Duodenal mucosa (tissue), 2 donors: Measurements from ENCODE around the gene OR2Y1.
"Not testable (repeated sequence)": the region's sequence is repeated elsewhere in the genome, so short reads cannot be mapped to it uniquely, and the experiment has no call there.

ENCODE experiments used
- H3K27ac ChIP-seq: one replicate; pipeline ENCODE4 v1.7.0; 2013; ENCODE audit warnings: low read depth, low read length
- H3K27me3 ChIP-seq, 2 donors: one replicate each; pipeline ENCODE4 v1.7.0; 2013; ENCODE audit warnings: low read length in 2 of 2, control low read depth in 1 of 2; ENCODE audit not compliant: insufficient read depth in 2 of 2, control insufficient read depth in 1 of 2
- H3K36me3 ChIP-seq, 2 donors: one replicate each; pipeline ENCODE4 v1.7.0; 2013; ENCODE audit warnings: low read length in 2 of 2, control low read depth in 1 of 2; ENCODE audit not compliant: insufficient read depth in 2 of 2, control insufficient read depth in 1 of 2
- H3K4me1 ChIP-seq, 2 donors: one replicate each; pipeline ENCODE4 v1.7.0; 2013; ENCODE audit warnings: low read length in 2 of 2, control low read depth in 1 of 2; ENCODE audit not compliant: insufficient read depth in 2 of 2, control insufficient read depth in 1 of 2
- H3K4me3 ChIP-seq, 2 donors: one replicate each; pipeline ENCODE4 v1.7.0; 2013; ENCODE audit warnings: low read length in 2 of 2, low read depth in 1 of 2
- H3K9ac ChIP-seq, 2 donors: one replicate each; pipeline ENCODE4 v1.7.0; 2013; ENCODE audit warnings: low read length in 2 of 2, low read depth in 1 of 2
- H3K9me3 ChIP-seq, 2 donors: one replicate each; pipeline ENCODE4 v1.7.0; 2013; ENCODE audit warnings: low read length in 2 of 2, control low read depth in 1 of 2; ENCODE audit not compliant: control insufficient read depth in 1 of 2

The OR2Y1 gene

GRCh38 chr5:180781900-180782326, 42.1 kb upstream of the OR2Y1 start:
- not testable (repeated sequence) for H3K36me3 ChIP-seq, H3K4me3 ChIP-seq, H3K9ac ChIP-seq, H3K27ac ChIP-seq, H3K9me3 ChIP-seq, H3K27me3 ChIP-seq
- peaks cover 10 to 15% of the 10 kb centered on the region in 2 donors for H3K4me1 ChIP-seq

DNA sequence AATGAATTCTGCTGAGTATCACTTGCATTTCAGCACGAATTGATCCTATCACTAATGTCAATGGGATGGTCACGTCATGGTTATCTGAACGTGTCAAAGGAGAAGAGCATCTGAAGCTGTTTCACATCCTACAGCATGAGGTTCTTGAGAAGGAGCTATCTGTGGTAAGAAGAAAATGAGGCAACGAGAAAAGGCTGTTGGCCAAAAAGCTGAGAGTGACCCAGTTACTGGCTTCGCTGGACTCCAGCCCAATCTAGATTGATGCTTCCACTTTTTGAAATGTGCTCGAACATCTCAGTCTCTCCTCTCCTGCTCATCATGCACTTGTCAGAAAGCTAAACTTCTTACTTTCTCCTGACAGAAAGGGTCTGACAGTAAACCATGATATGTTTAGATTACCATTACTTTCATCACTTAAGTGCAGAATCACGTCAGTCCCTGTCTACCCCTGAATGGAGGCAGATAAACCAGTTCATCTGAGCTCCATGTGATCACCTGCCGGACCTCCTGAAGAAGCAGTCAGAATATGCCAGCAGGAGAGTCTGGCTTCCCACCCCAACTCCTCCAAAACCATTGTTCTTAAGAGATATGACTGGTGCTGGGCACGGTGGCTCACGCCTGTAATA, 40.2 kb upstream of the OR2Y1 start:
- H3K9ac ChIP-seq, result no peak overlapping the region
- no peaks in the 10 kb centered on the region for H3K36me3 ChIP-seq
- no peak overlapping the region for H3K27ac ChIP-seq
- H3K27me3 ChIP-seq, result peaks cover 0 to 3% of the 10 kb centered on the region in 2 donors
- no peak overlapping the region for H3K4me3 ChIP-seq
- H3K9me3 ChIP-seq, result no peaks in the 10 kb centered on the region
- peaks cover 0 to under 1% of the 10 kb centered on the region in 2 donors for H3K4me1 ChIP-seq

DNA sequence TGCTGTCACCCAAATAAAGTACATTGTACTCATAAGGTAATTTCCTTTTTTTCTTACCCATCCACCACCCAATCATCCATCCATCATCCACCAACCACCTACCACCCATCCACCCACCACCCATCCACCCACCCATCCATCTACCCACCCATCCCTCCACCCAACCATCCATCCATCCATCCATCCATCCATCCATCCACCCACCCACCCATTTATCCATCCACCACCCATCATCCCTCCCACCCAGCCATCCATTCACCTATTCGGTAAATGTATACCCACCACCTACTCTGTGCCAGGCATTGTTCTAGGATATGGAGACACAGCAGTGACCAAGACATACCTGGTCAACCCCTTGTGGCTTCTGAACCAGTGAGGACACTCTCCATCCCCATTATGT, 37.6 kb upstream of the OR2Y1 start:
- no peak overlapping the region for H3K4me3 ChIP-seq
- H3K36me3 ChIP-seq, result no peaks in the 10 kb centered on the region
- no peak overlapping the region for H3K9ac ChIP-seq
- H3K27me3 ChIP-seq, result peaks cover 0 to 3% of the 10 kb centered on the region in 2 donors
- no peaks in the 10 kb centered on the region for H3K4me1 ChIP-seq
- no peak overlapping the region for H3K27ac ChIP-seq
- H3K9me3 ChIP-seq, result no peaks in the 10 kb centered on the region

- Histone ChIP-seq H3K9ac (no peak overlapping the region), H3K27ac (no peak overlapping the region), H3K36me3 (no peaks in the 10 kb centered on the region), H3K4me1 (no peaks in the 10 kb centered on the region), H3K27me3 (peaks cover 0 to 3% of the 10 kb centered on the region in 2 donors), H3K4me3 (no peak overlapping the region), H3K9me3 (peaks cover 0 to 2% of the 10 kb centered on the region in 2 donors)
Observed at GRCh38 chr5:180776376-180776775, 36.5 kb upstream of the OR2Y1 start.

DNA sequence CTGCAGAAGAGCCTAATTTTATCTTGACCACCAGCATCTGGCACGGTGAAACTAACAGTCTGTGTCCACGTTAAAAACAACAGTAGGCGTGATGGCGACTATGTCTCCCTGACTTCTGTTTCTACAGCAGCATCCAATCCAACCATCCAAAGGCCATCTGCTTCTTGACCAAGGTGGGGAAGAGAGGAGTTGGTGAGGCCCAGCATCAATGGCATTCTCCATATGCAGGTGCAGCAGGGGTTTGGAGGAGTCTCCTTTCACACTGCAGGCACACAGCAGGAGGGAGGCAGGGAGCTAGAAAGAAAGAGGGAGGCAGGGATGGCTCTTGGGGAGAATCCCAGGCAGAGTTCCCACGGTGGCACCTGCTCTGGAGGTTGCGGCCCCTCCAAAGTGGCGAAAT, 35.8 kb upstream of the OR2Y1 start:
- no peaks in the 10 kb centered on the region for H3K4me1 ChIP-seq
- no peak overlapping the region for H3K9ac ChIP-seq
- H3K9me3 ChIP-seq, result peaks cover 0 to 2% of the 10 kb centered on the region in 2 donors
- no peaks in the 10 kb centered on the region for H3K36me3 ChIP-seq
- H3K27me3 ChIP-seq, result peaks cover 0 to 3% of the 10 kb centered on the region in 2 donors
- H3K27ac ChIP-seq, result no peak overlapping the region
- no peak overlapping the region for H3K4me3 ChIP-seq

DNA sequence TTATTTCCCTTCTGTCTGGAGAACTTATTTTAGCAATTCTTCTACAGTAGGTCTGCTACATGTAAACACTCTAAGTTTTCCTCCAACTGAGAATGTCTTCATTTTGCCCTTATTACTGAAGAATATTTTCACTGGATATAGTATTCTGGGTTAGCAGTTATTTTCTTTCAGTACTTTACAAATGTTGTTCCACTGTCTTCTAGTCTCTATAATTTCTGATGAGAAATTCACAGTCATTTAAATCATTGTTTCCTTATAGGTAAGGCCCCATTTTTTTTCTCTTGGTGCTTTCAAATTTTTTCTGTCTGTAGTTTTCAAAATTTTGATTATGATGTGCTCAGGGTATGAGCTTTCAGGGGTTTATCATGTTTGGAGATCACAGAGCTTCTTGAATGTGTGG, 32.0 kb upstream of the OR2Y1 start:
- H3K9me3 ChIP-seq, result peaks cover 0 to 2% of the 10 kb centered on the region in 2 donors
- H3K27ac ChIP-seq, result no peak overlapping the region
- no peak overlapping the region for H3K9ac ChIP-seq

DNA sequence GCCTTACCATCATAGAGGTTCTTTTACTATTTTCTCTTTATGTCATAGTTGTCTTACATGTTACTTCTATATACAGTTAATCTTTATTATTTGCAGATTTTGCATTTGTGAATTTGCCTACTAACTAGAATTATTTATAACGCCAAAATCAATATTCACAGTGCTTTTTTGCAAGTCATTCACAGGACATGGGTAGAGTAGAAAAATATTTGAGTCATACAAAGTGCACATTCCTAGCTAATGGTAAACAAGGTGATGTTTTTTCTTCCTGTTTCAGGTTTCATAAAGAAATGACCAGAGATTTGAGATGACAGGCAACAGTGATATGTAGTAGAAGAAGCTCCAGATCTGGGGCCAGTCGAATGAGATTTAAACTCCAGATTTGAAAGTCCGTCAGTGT, 30.0 kb upstream of the OR2Y1 start:
- H3K4me3 ChIP-seq, result no peak overlapping the region
- no peaks in the 10 kb centered on the region for H3K27me3 ChIP-seq
- no peaks in the 10 kb centered on the region for H3K36me3 ChIP-seq
- no peaks in the 10 kb centered on the region for H3K4me1 ChIP-seq
- peaks cover 0 to 2% of the 10 kb centered on the region in 2 donors for H3K9me3 ChIP-seq
- H3K27ac ChIP-seq, result no peak overlapping the region
- H3K9ac ChIP-seq, result no peak overlapping the region

More for the DNA sequence above, 32.0 kb upstream of the OR2Y1 start:
- Histone ChIP-seq H3K4me3 (no peak overlapping the region), H3K27me3 (peaks cover 0 to 3% of the 10 kb centered on the region in 2 donors), H3K36me3 (no peaks in the 10 kb centered on the region), H3K4me1 (no peaks in the 10 kb centered on the region)

- H3K27me3 ChIP-seq, result no peaks in the 10 kb centered on the region
- no peak overlapping the region for H3K9ac ChIP-seq
- no peaks in the 10 kb centered on the region for H3K4me1 ChIP-seq
- no peaks in the 10 kb centered on the region for H3K36me3 ChIP-seq
- H3K9me3 ChIP-seq, result peaks cover 5 to 8% of the 10 kb centered on the region in 2 donors
- no peak overlapping the region for H3K4me3 ChIP-seq
- no peak overlapping the region for H3K27ac ChIP-seq
Observed at GRCh38 chr5:180755601-180756000, 15.7 kb upstream of the OR2Y1 start.

DNA sequence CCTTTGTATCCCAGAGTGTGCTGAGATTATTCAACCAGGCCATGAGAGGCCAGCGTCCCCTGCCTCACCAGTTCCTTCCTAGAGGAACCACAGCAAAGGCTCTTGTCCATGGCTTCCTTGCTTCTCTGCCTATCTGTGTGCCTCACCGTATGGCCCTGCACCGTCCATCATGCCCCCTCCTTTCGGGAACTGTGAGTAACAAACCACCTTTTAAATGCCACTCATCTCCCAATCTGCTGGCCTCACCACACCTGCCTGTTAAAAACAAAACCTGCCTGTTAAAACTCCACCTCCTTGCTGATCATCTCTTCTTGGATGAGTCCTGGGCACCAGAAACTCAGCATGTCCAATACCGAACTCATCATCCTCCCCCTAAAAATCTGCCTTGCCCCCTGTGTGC, 4.4 kb upstream of the OR2Y1 start:
- no peak overlapping the region for H3K27ac ChIP-seq
- H3K9me3 ChIP-seq, result no peaks in the 10 kb centered on the region
- no peaks in the 10 kb centered on the region for H3K4me1 ChIP-seq
- H3K4me3 ChIP-seq, result no peak overlapping the region
- H3K9ac ChIP-seq, result no peak overlapping the region
- H3K36me3 ChIP-seq, result no peaks in the 10 kb centered on the region
- H3K27me3 ChIP-seq, result peaks cover 3 to 23% of the 10 kb centered on the region in 2 donors

DNA sequence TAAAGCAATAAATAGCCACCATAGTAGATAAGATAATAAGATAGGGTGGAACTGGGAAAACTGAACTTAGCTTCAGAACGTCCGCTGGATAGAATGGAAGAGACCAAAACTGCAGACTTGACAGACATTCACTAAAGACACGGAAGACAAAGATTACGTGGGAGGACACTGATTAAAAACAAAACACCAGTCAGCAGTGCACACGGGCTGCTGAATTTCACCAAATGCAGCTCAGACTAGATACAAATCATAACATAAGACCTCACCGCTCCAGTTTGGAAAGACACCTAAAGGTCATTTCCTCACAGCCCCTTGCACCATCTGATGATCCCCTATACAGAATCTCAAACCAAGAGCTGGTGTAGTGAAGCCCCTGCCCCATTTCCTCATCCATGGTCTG, 2.9 kb upstream of the OR2Y1 start:
- Histone ChIP-seq H3K27ac (no peak overlapping the region), H3K4me1 (no peaks in the 10 kb centered on the region), H3K36me3 (no peaks in the 10 kb centered on the region), H3K9ac (no peak overlapping the region), H3K27me3 (peaks cover 3 to 23% of the 10 kb centered on the region in 2 donors), H3K9me3 (no peaks in the 10 kb centered on the region), H3K4me3 (no peak overlapping the region)
